ENCODE data around the gene SIL1.
"Not testable (repeated sequence)": the region's sequence is repeated elsewhere in the genome, so short reads cannot be mapped to it uniquely, and the experiment has no call there.

SIL1 gene

GRCh38 chr5:139103762-139104161 lies 94.4 kb downstream of the SIL1 start:
- no peak for DNase-seq

- peak; percentile 14 for DNase-seq
Observed at GRCh38 chr5:139100825-139101224, 97.3 kb downstream of the SIL1 start.

- no peak for DNase-seq
Observed at GRCh38 chr5:139094154-139095131, 103.7 kb downstream of the SIL1 start.

- DNase-seq, result no peak
Observed at GRCh38 chr5:139092741-139093343, 105.3 kb downstream of the SIL1 start.

- no peak for DNase-seq
Observed at GRCh38 chr5:139091439-139092156, 106.6 kb downstream of the SIL1 start.

GRCh38 chr5:139090581-139090980 lies 107.6 kb downstream of the SIL1 start:
- no peak for DNase-seq

- no peak for DNase-seq
Observed at GRCh38 chr5:139088024-139088423, 110.1 kb downstream of the SIL1 start.

- DNase-seq, result no peak
Observed at GRCh38 chr5:139082813-139083498, 115.2 kb downstream of the SIL1 start.

GRCh38 chr5:139079991-139080610 lies 118.1 kb downstream of the SIL1 start:
- no peak for DNase-seq

GRCh38 chr5:139079225-139079990 lies 118.8 kb downstream of the SIL1 start:
- no peak for DNase-seq

- DNase-seq, result no peak
Observed at GRCh38 chr5:139078345-139078744, 119.8 kb downstream of the SIL1 start.

- no peak for DNase-seq
Observed at GRCh38 chr5:139077899-139078298, 120.3 kb downstream of the SIL1 start.

- no peak for DNase-seq
Observed at GRCh38 chr5:139076111-139076510, 122.1 kb downstream of the SIL1 start.

- no peak for DNase-seq
Observed at GRCh38 chr5:139075066-139076050, 122.8 kb downstream of the SIL1 start.

- DNase-seq, result not testable (repeated sequence)
Observed at GRCh38 chr5:139073956-139074355, 124.2 kb downstream of the SIL1 start.

- no peak for DNase-seq
Observed at GRCh38 chr5:139068494-139069151, 129.5 kb downstream of the SIL1 start.

GRCh38 chr5:139068060-139068459 lies 130.1 kb downstream of the SIL1 start:
- DNase-seq, result no peak

- no peak for DNase-seq
Observed at GRCh38 chr5:139065306-139065705, 132.9 kb downstream of the SIL1 start.

- no peak for DNase-seq
Observed at GRCh38 chr5:139064613-139065012, 133.6 kb downstream of the SIL1 start.

GRCh38 chr5:139063664-139064054 lies 134.5 kb downstream of the SIL1 start:
- DNase-seq, result no peak
